SK-N-SH (cell line): ENCODE results near the gene NAE1. TPM values are rescaled to one million over a fixed set of nuclear protein-coding genes. Genes with fewer than 3 reads are reported as not detected.

Source experiments
- CTCF ChIA-PET: fragments of 300-600, 350-600 bp; formaldehyde crosslinking; extraction: SDS; loops from one replicate; lab custom pipeline; 2021; lab: Yijun Ruan, JAX
- POLR2A ChIA-PET: fragments of 350-600 bp; sonication (Branson Sonifier 250); formaldehyde crosslinking; extraction: SDS; loops from one replicate; lab custom pipeline; 2020; ENCODE audit warnings: antibody characterized with exemption, inconsistent platforms; lab: Yijun Ruan, JAX
- DNase-seq: peaks from one replicate; pipeline ENCODE4 v3.0.0; 2012
- H2AFZ ChIP-seq: fragments of 200-600 bp; sonication (generic); 2 replicates; pipeline ENCODE4 v1.8.1; 2016; ENCODE audit warnings: antibody characterized with exemption, mild to moderate bottlenecking, low read depth
- H3F3A ChIP-seq: fragments of 200-600 bp; sonication (generic); replicated peaks from 2 replicates; pipeline ENCODE3; 2016; ENCODE audit warnings: antibody characterized with exemption, mild to moderate bottlenecking; ENCODE audit not compliant: insufficient read depth
- H3K27ac ChIP-seq, 2 experiments: fragments of 200-500 bp in 1 of 2; fragments of 200-600 bp in 1 of 2; sonication (Bioruptor generic) in 1 of 2; sonication (generic), shearing (Covaris generic) in 1 of 2; 2 replicates each; pipeline versions ENCODE4 v1.5.1 to v1.6.1; 2014 to 2016; ENCODE audit warnings: low read depth in 2 of 2, inconsistent platforms in 1 of 2, low read length in 1 of 2, mild to moderate bottlenecking in 1 of 2, mixed read lengths in 1 of 2
- H3K27me3 ChIP-seq: fragments of 200-600 bp; sonication (generic), shearing (Covaris generic); 2 replicates; pipeline ENCODE4 v1.6.1; 2016; ENCODE audit warnings: mixed run types; ENCODE audit not compliant: insufficient read depth
- H3K36me3 ChIP-seq, 2 experiments: fragments of 200-500 bp in 1 of 2; fragments of 200-600 bp in 1 of 2; sonication (Bioruptor generic) in 1 of 2; sonication (generic) in 1 of 2; replicated peaks in 1 of 2; 2 replicates each; pipeline versions ENCODE3 to v1.5.1; 2014 to 2016; ENCODE audit warnings: low read length in 1 of 2, mild to moderate bottlenecking in 1 of 2; ENCODE audit not compliant: insufficient read depth in 2 of 2, control insufficient read depth in 1 of 2
- H3K4me1 ChIP-seq, 2 experiments: fragments of 200-500 bp in 1 of 2; fragments of 200-600 bp in 1 of 2; sonication (Bioruptor generic) in 1 of 2; sonication (generic), shearing (Covaris generic) in 1 of 2; 2 replicates each; pipeline versions ENCODE4 v1.5.1 to v1.6.1; 2014 to 2016; ENCODE audit warnings: low read depth in 1 of 2, low read length in 1 of 2, mixed run types in 1 of 2; ENCODE audit not compliant: insufficient read depth in 2 of 2, control insufficient read depth in 1 of 2
- H3K4me2 ChIP-seq: fragments of 200-600 bp; sonication (generic), shearing (Covaris generic); 2 replicates; pipeline ENCODE4 v1.6.1; 2017; ENCODE audit warnings: mixed run types
- H3K4me3 ChIP-seq, 2 experiments: fragments of 200-500 bp in 1 of 2; fragments of 200-600 bp in 1 of 2; sonication (Bioruptor generic) in 1 of 2; sonication (generic), shearing (Covaris generic) in 1 of 2; 2 replicates each; pipeline versions ENCODE4 v1.5.1 to v1.8.1; 2014 to 2016; ENCODE audit warnings: low read depth in 2 of 2, inconsistent platforms in 1 of 2, low read length in 1 of 2, mild to moderate bottlenecking in 1 of 2, mixed read lengths in 1 of 2, moderate library complexity in 1 of 2
- H3K79me2 ChIP-seq: fragments of 200-600 bp; sonication (generic); 2 replicates; pipeline ENCODE4 v1.8.1; 2017; ENCODE audit warnings: mild to moderate bottlenecking; ENCODE audit not compliant: insufficient read depth
- H3K9ac ChIP-seq: fragments of 200-600 bp; sonication (generic); 2 replicates; pipeline ENCODE4 v1.6.1; 2017; ENCODE audit warnings: mixed run types
- H3K9me2 ChIP-seq: fragments of 200-600 bp; sonication (generic); 2 replicates; pipeline ENCODE4 v1.6.1; 2017; ENCODE audit warnings: mixed run types
- H3K9me3 ChIP-seq: fragments of 200-600 bp; sonication (generic); 2 replicates; pipeline ENCODE4 v1.6.1; 2017; ENCODE audit warnings: mixed run types, mild to moderate bottlenecking, moderate library complexity
- H4K20me1 ChIP-seq: fragments of 200-600 bp; sonication (generic); 2 replicates; pipeline ENCODE4 v1.6.1; 2017; ENCODE audit warnings: mild to moderate bottlenecking, mixed run types; ENCODE audit not compliant: insufficient read depth
- CHD2 ChIP-seq: fragments of 150-350 bp; IDR thresholded peaks from 2 replicates; pipeline ENCODE4 v1.6.1; 2018; ENCODE audit warnings: low read length; ENCODE audit not compliant: partially characterized antibody
- EP300 ChIP-seq, 2 experiments: IDR thresholded peaks; 2 replicates each; pipeline versions ENCODE4 v1.4.0 to v1.6.1; 2012; ENCODE audit warnings: borderline replicate concordance in 1 of 2, low read depth in 1 of 2, low read length in 1 of 2
- EZH2phosphoT487 ChIP-seq: fragments of 200-600 bp; sonication (generic); IDR thresholded peaks from 2 replicates; pipeline ENCODE4 v1.6.1; 2017; ENCODE audit warnings: low read depth, mixed run types, mild to moderate bottlenecking, antibody characterized with exemption, moderate library complexity, borderline replicate concordance
- FOSL2 ChIP-seq: IDR thresholded peaks from 2 replicates; pipeline ENCODE4 v1.4.0; 2012; ENCODE audit warnings: low read depth, mild to moderate bottlenecking, moderate library complexity, borderline replicate concordance
- GATA2 ChIP-seq: sonication (generic); formaldehyde crosslinking; IDR thresholded peaks from 2 replicates; pipeline ENCODE4 v1.5.0; 2020; ENCODE audit warnings: mild to moderate bottlenecking, missing genetic modification reagents
- IRF3 ChIP-seq: fragments of 150-350 bp; IDR thresholded peaks from 2 replicates; pipeline ENCODE4 v1.6.1; 2016; ENCODE audit warnings: mild to moderate bottlenecking, low read depth, low read length
- MAX ChIP-seq: IDR thresholded peaks from 2 replicates; pipeline ENCODE4 v1.4.0; 2012; ENCODE audit warnings: low read depth
- NFIC ChIP-seq: IDR thresholded peaks from 2 replicates; pipeline ENCODE4 v1.4.0; 2012; ENCODE audit warnings: borderline replicate concordance
- NRF1 ChIP-seq: IDR thresholded peaks from 2 replicates; pipeline ENCODE4 v1.6.1; 2012; ENCODE audit warnings: low read depth, mild to moderate bottlenecking, low read length
- PBX3 ChIP-seq: IDR thresholded peaks from 2 replicates; pipeline ENCODE4; 2012
- RCOR1 ChIP-seq: fragments of 150-350 bp; IDR thresholded peaks from 2 replicates; pipeline ENCODE4 v1.6.1; 2017; ENCODE audit warnings: antibody characterized with exemption, low read length
- REST ChIP-seq: IDR thresholded peaks from 2 replicates; pipeline ENCODE4 v1.6.1; 2012; ENCODE audit warnings: mild to moderate bottlenecking, low read depth, low read length, moderate library complexity
- RFX5 ChIP-seq: IDR thresholded peaks from 2 replicates; pipeline ENCODE4 v1.6.1; 2012; ENCODE audit warnings: mild to moderate bottlenecking, improper control_type of control experiment, low read length
- TAF1 ChIP-seq: IDR thresholded peaks from 2 replicates; pipeline ENCODE4 v1.6.1; 2012; ENCODE audit warnings: low read depth, mild to moderate bottlenecking, low read length, moderate library complexity, borderline replicate concordance
- USF1 ChIP-seq: IDR thresholded peaks from 2 replicates; pipeline ENCODE4 v1.4.0; 2012; ENCODE audit warnings: low read depth, borderline replicate concordance
- WGBS: methylation state at CpG from one replicate; pipeline ENCODE4 v1.1.6; 2017; ENCODE audit warnings: low lambda C conversion rate; 5-methylcytosine and 5-hydroxymethylcytosine counted together
- polyA plus RNA-seq, 3 experiments: library from polyadenylated mRNA; depleted of rRNA; stranded (reverse); fragments of >200 nt; gene quantifications; 2 replicates each; pipeline ENCODE4 v1.2.3, GENCODE V29; 2012

The NAE1 gene
- polyA plus RNA-seq, 1 of the 3 experiments (the other 2 are of a cell fraction) = 33.8 TPM

- CTCF ChIA-PET = interaction anchor here (1.0 to 10.1 kb wide), 5 partner anchors 17 to 240 kb away, joined by 3 to 82 read pairs (median 7); partner anchors contain the start of gene NAE1
- no peak overlapping the region for H3K4me3 ChIP-seq
These were observed 17.4 kb upstream of the NAE1 start for GRCh38 chr16:66848172-66848571.

More at GRCh38 chr16:66848172-66848571, 17.4 kb upstream of the NAE1 start:
- peaks cover 0 to 8% of the 10 kb centered on the region in 2 experiments; a peak in 1 of 4 replicates for H3K4me1 ChIP-seq
- no peaks in the 10 kb centered on the region for H3K9me2 ChIP-seq
- no peak overlapping the region for H2AFZ ChIP-seq
- POLR2A ChIA-PET = no interaction called here
- TF ChIP-seq IRF3 = no peak
- no peak for TF ChIP-seq RCOR1
- TF ChIP-seq CHD2 = no peak
- TF ChIP-seq NFIC = no peak
- no peak for TF ChIP-seq PBX3
- no peak for TF ChIP-seq FOSL2
- no peak for TF ChIP-seq TAF1
- no peak for TF ChIP-seq GATA2
- no peak for TF ChIP-seq USF1
- TF ChIP-seq RFX5 = no peak
- no peak for TF ChIP-seq EZH2phosphoT487
- no peak for TF ChIP-seq NRF1
- no peak for TF ChIP-seq EP300 (IDR thresholded peaks at IDR 0.05; ENCODE audit: borderline replicate concordance in 1 of 2, low read depth in 1 of 2, low read length in 1 of 2)
- no peak for TF ChIP-seq REST
- no peak for TF ChIP-seq MAX
- H3K27me3 ChIP-seq = peaks cover 15% of the 10 kb centered on the region; the same call in 1 of the 2 replicates
- no peak overlapping the region for H3K9ac ChIP-seq
- no peak overlapping the region for H3K27ac ChIP-seq
- no peaks in the 10 kb centered on the region for H3K79me2 ChIP-seq
- DNase-seq = no peak
- no peaks in the 10 kb centered on the region for H3F3A ChIP-seq
- H3K4me2 ChIP-seq = no peak overlapping the region
- no peaks in the 10 kb centered on the region for H4K20me1 ChIP-seq
- no peaks in the 10 kb centered on the region for H3K36me3 ChIP-seq
- H3K9me3 ChIP-seq = no peaks in the 10 kb centered on the region
- 78% methylated on average over 2 of the region's 2 CpGs for WGBS
